OCI-LY3 (cell line): ENCODE results near the gene ZNF639.

Experiments
- EZH2phosphoT487 ChIP-seq: fragments of 200-600 bp; shearing (Covaris generic); IDR thresholded peaks from 2 replicates; pipeline ENCODE4 v1.6.1; 2018; ENCODE audit warnings: antibody characterized with exemption, mixed run types, low read depth
- TF ChIP-seq, protein P1 (sequence below): fragments of 200-600, 300-600 bp; sonication (generic); IDR thresholded peaks from 2 replicates; pipeline ENCODE4 v1.5.1; 2014; ENCODE audit warnings: antibody characterized with exemption, low read length, low read depth

DNA sequence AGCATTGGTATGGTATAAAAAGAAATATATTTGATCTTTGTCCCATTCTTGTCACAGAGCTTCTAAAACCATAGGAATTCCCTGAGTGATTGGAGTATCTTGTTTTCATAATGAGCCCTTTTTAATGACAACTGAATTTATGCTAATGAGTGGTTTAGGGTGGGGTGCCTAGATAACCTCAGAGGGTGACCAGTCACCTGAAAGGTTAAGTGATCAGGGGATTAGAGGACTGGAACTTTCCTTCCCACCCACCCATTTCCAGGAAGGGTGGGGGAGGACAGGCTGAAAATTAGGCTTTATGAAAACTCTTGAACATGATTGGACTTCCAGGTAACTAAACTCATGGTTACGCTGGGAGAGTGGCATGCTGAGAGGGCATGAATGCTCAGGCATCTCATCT is 33.2 kb downstream of the ZNF639 start:
- TF ChIP-seq, protein P1, sequence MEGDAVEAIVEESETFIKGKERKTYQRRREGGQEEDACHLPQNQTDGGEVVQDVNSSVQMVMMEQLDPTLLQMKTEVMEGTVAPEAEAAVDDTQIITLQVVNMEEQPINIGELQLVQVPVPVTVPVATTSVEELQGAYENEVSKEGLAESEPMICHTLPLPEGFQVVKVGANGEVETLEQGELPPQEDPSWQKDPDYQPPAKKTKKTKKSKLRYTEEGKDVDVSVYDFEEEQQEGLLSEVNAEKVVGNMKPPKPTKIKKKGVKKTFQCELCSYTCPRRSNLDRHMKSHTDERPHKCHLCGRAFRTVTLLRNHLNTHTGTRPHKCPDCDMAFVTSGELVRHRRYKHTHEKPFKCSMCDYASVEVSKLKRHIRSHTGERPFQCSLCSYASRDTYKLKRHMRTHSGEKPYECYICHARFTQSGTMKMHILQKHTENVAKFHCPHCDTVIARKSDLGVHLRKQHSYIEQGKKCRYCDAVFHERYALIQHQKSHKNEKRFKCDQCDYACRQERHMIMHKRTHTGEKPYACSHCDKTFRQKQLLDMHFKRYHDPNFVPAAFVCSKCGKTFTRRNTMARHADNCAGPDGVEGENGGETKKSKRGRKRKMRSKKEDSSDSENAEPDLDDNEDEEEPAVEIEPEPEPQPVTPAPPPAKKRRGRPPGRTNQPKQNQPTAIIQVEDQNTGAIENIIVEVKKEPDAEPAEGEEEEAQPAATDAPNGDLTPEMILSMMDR: no peak
- TF ChIP-seq EZH2phosphoT487: no peak
